ENCODE results near the gene SMG5. TPM values are rescaled to one million over a fixed set of nuclear protein-coding genes. Genes with fewer than 3 reads are reported as not detected.

Gene SMG5
- total RNA-seq, 4 donors from 2014 or later = 56.9 to 88.4 (median 61.0) TPM

- 28% methylated on average over 15 to 16 of the region's 16 CpGs for WGBS, 2 donors
- no peak for DNase-seq (ENCODE audit: low spot score in 2 of 2)
- intact Hi-C loops (cut with DNase I; ENCODE audit: low total_unique reads) = no loop called here
- no peak for TF ChIP-seq CTCF (IDR thresholded peaks at IDR 0.05)
- no peak for TF ChIP-seq POLR2A (IDR thresholded peaks at IDR 0.05)
- no peak overlapping the region for H3K4me3 ChIP-seq (ENCODE audit: low read depth, poor library complexity, severe bottlenecking)
These were observed 35.7 kb downstream of the SMG5 start for GRCh38 chr1:156246781-156247459.

- DNase-seq (ENCODE audit: low spot score in 2 of 2) = no peak
- no peak overlapping the region for H3K4me3 ChIP-seq (ENCODE audit: low read depth, poor library complexity, severe bottlenecking)
- 61 to 65% methylated on average over 10 of the region's 10 CpGs for WGBS, 2 donors
- intact Hi-C loops (cut with DNase I; ENCODE audit: low total_unique reads) = no loop called here
- TF ChIP-seq CTCF (IDR thresholded peaks at IDR 0.05) (no peak), POLR2A (IDR thresholded peaks at IDR 0.05) (no peak)
These were observed 36.3 kb downstream of the SMG5 start for GRCh38 chr1:156246241-156246780.

- no peak for TF ChIP-seq CTCF (IDR thresholded peaks at IDR 0.05)
- TF ChIP-seq POLR2A (IDR thresholded peaks at IDR 0.05) = no peak
- WGBS, 2 donors = 13 to 24% methylated on average over 30 to 49 of the region's 69 CpGs
These were observed 37.0 kb downstream of the SMG5 start for GRCh38 chr1:156245451-156246232.

GRCh38 chr1:156244712-156245111 is 37.9 kb downstream of the SMG5 start:
- DNase-seq (ENCODE audit: low spot score in 2 of 2) = no peak
- no peak overlapping the region for H3K4me3 ChIP-seq (ENCODE audit: low read depth, poor library complexity, severe bottlenecking)
- intact Hi-C loops (cut with DNase I; ENCODE audit: low total_unique reads) = no loop called here
- 70% methylated on average over 17 of the region's 17 CpGs for WGBS, 2 donors
- TF ChIP-seq POLR2A (IDR thresholded peaks at IDR 0.05) (no peak), CTCF (IDR thresholded peaks at IDR 0.05) (no peak)

More at GRCh38 chr1:156245451-156246232, 37.0 kb downstream of the SMG5 start:
- H3K4me3 ChIP-seq (ENCODE audit: low read depth, poor library complexity, severe bottlenecking) = no peak overlapping the region
- no peak for DNase-seq (ENCODE audit: low spot score in 2 of 2)
- intact Hi-C loops (cut with DNase I; ENCODE audit: low total_unique reads) = no loop called here

GRCh38 chr1:156244126-156244525 is 38.5 kb downstream of the SMG5 start:
- no peak overlapping the region for H3K4me3 ChIP-seq (ENCODE audit: low read depth, poor library complexity, severe bottlenecking)
- intact Hi-C loops (cut with DNase I; ENCODE audit: low total_unique reads) = no loop called here
- 60 to 86% methylated on average over 1 of the region's 2 CpGs for WGBS, 2 donors
- TF ChIP-seq CTCF (IDR thresholded peaks at IDR 0.05) (no peak), POLR2A (IDR thresholded peaks at IDR 0.05) (no peak)
- DNase-seq (ENCODE audit: low spot score in 2 of 2) = no peak

Measured in lower leg skin (tissue), 4 donors.